IMR-90 (cell line): ENCODE results near the gene GALNT7. TPM values are rescaled to one million over a fixed set of nuclear protein-coding genes. Genes with fewer than 3 reads are reported as not detected.

ENCODE experiments used
- ATAC-seq: fragments of 200-7000 bp; cut with Tn5 transposase; 2 replicates; pipeline ENCODE4 v1.9.1; 2020; ENCODE audit warnings: low read depth, mild to moderate bottlenecking, moderate library complexity
- BruUV-seq: library from RNA; stranded (reverse); fragments of 400-500 nt; replicated peaks from 2 replicates; lab custom pipeline; 2021; lab: Mats Ljungman, UMichigan
- CTCF ChIA-PET: fragments of 300-600 bp; formaldehyde crosslinking; extraction: SDS; loops from one replicate; lab custom pipeline; 2021; ENCODE audit warnings: antibody characterized with exemption; lab: Yijun Ruan, JAX
- POLR2A ChIA-PET: fragments of 300-600 bp; sonication (Branson Sonifier 250); formaldehyde crosslinking; loops from one replicate; lab custom pipeline; 2022; ENCODE audit warnings: antibody characterized with exemption; ENCODE audit not compliant: unreplicated experiment; lab: Charles Lee
- DNase-seq: peaks from one replicate; pipeline ENCODE4 v3.0.0; 2013
- H2AFZ ChIP-seq: replicated peaks from 2 replicates; pipeline ENCODE3; 2013; ENCODE audit warnings: low read length, mild to moderate bottlenecking; ENCODE audit not compliant: poor library complexity
- H2AK5ac ChIP-seq: 2 replicates; pipeline ENCODE4 v1.6.1; 2013; ENCODE audit warnings: low read depth, low read length, inconsistent platforms
- H2AK9ac ChIP-seq: replicated peaks from 2 replicates; pipeline ENCODE3; 2013; ENCODE audit warnings: mild to moderate bottlenecking, low read depth, low read length, moderate library complexity; ENCODE audit not compliant: poor library complexity
- H2BK120ac ChIP-seq: 2 replicates; pipeline ENCODE4 v1.6.1; 2013; ENCODE audit warnings: low read depth, low read length, inconsistent platforms
- H2BK15ac ChIP-seq: 3 replicates; pipeline ENCODE4 v1.6.1; 2013; ENCODE audit warnings: low read depth, low read length, inconsistent platforms
- H2BK20ac ChIP-seq: 2 replicates; pipeline ENCODE4 v1.6.1; 2013; ENCODE audit warnings: low read depth, mild to moderate bottlenecking, inconsistent platforms, low read length, moderate library complexity
- H2BK5ac ChIP-seq: 2 replicates; pipeline ENCODE4 v1.6.1; 2013; ENCODE audit warnings: mild to moderate bottlenecking, low read depth, low read length, inconsistent platforms; ENCODE audit not compliant: poor library complexity, severe bottlenecking
- H3K14ac ChIP-seq: replicated peaks from 2 replicates; pipeline ENCODE4 v1.6.1; 2013; ENCODE audit warnings: low read depth, low read length, inconsistent platforms
- H3K18ac ChIP-seq: 2 replicates; pipeline ENCODE4 v1.6.1; 2013; ENCODE audit warnings: low read depth, low read length, control low read depth
- H3K23ac ChIP-seq: 2 replicates; pipeline ENCODE4 v1.6.1; 2013; ENCODE audit warnings: low read depth, low read length, inconsistent platforms
- H3K27ac ChIP-seq: 2 replicates; pipeline ENCODE4 v1.5.1; 2013; ENCODE audit warnings: mild to moderate bottlenecking, control low read depth, low read length; ENCODE audit not compliant: insufficient read depth
- H3K27me3 ChIP-seq: 2 replicates; pipeline ENCODE4 v1.6.1; 2013; ENCODE audit warnings: low read length; ENCODE audit not compliant: control insufficient read depth, insufficient read depth
- H3K36me3 ChIP-seq: 2 replicates; pipeline ENCODE4 v1.6.1; 2013; ENCODE audit warnings: low read length, mixed read lengths; ENCODE audit not compliant: control insufficient read depth, insufficient read depth
- H3K4ac ChIP-seq: 2 replicates; pipeline ENCODE4 v1.6.1; 2013; ENCODE audit warnings: low read depth, low read length, inconsistent platforms
- H3K4me1 ChIP-seq: 2 replicates; pipeline ENCODE4 v1.6.1; 2013; ENCODE audit warnings: low read length, mixed read lengths; ENCODE audit not compliant: control insufficient read depth, insufficient read depth
- H3K4me2 ChIP-seq: 2 replicates; pipeline ENCODE4 v1.6.1; 2013; ENCODE audit warnings: low read depth, mild to moderate bottlenecking, control low read depth, low read length, moderate library complexity
- H3K4me3 ChIP-seq: 2 replicates; pipeline ENCODE4 v1.5.1; 2013; ENCODE audit warnings: low read depth, mild to moderate bottlenecking, control low read depth, low read length, moderate library complexity; ENCODE audit not compliant: insufficient read depth
- H3K56ac ChIP-seq: 2 replicates; pipeline ENCODE4 v1.6.1; 2013; ENCODE audit warnings: low read length, inconsistent platforms; ENCODE audit not compliant: insufficient read depth; ENCODE audit errors: extremely low read depth
- H3K79me1 ChIP-seq, 2 experiments: 2 replicates each; pipeline ENCODE4 v1.6.1; 2013; ENCODE audit warnings: low read length in 2 of 2, inconsistent platforms in 1 of 2, low read depth in 1 of 2
- H3K9ac ChIP-seq: 2 replicates; pipeline ENCODE4 v1.6.1; 2013; ENCODE audit warnings: low read depth, low read length, control low read depth
- H3K9me1 ChIP-seq: 2 replicates; pipeline ENCODE4 v1.6.1; 2013; ENCODE audit warnings: low read length, inconsistent platforms; ENCODE audit not compliant: insufficient read depth
- H3K9me3 ChIP-seq: 2 replicates; pipeline ENCODE4 v1.6.1; 2013; ENCODE audit warnings: low read length; ENCODE audit not compliant: control insufficient read depth, insufficient read depth
- H4K20me1 ChIP-seq: 2 replicates; pipeline ENCODE4 v1.6.1; 2013; ENCODE audit warnings: low read length, inconsistent platforms; ENCODE audit not compliant: insufficient read depth
- H4K5ac ChIP-seq: 2 replicates; pipeline ENCODE4 v1.6.1; 2013; ENCODE audit warnings: mild to moderate bottlenecking, low read depth, low read length, control low read depth
- H4K8ac ChIP-seq, 2 experiments: 2 replicates each; pipeline ENCODE4 v1.6.1; 2013; ENCODE audit warnings: low read depth in 2 of 2, low read length in 2 of 2, control low read depth in 1 of 2, inconsistent platforms in 1 of 2
- H4K91ac ChIP-seq: 2 replicates; pipeline ENCODE4 v1.6.1; 2013; ENCODE audit warnings: low read depth, low read length, inconsistent platforms; ENCODE audit not compliant: insufficient read depth
- BHLHE40 ChIP-seq: fragments of 150-350 bp; IDR thresholded peaks from 2 replicates; pipeline ENCODE4 v1.6.1; 2016; ENCODE audit warnings: mild to moderate bottlenecking, low read depth, low read length
- ELK1 ChIP-seq: fragments of 150-350 bp; IDR thresholded peaks from 2 replicates; pipeline ENCODE4 v1.6.1; 2016; ENCODE audit warnings: low read depth, mild to moderate bottlenecking, low read length, moderate library complexity, borderline replicate concordance
- MAFK ChIP-seq: IDR thresholded peaks from 2 replicates; pipeline ENCODE4 v1.6.1; 2012; ENCODE audit warnings: low read depth, low read length, improper control_type of control experiment
- MAZ ChIP-seq: IDR thresholded peaks from 2 replicates; pipeline ENCODE4 v1.6.1; 2012; ENCODE audit warnings: low read depth, mild to moderate bottlenecking, low read length, improper control_type of control experiment, moderate library complexity, borderline replicate concordance
- MXI1 ChIP-seq: IDR thresholded peaks from 2 replicates; pipeline ENCODE4 v1.6.1; 2012; ENCODE audit warnings: low read depth, mild to moderate bottlenecking, low read length, moderate library complexity, borderline replicate concordance
- NFE2L2 ChIP-seq: fragments of 150-350 bp; IDR thresholded peaks from 2 replicates; pipeline ENCODE4 v1.6.1; 2016; ENCODE audit warnings: low read depth, mild to moderate bottlenecking, low read length
- POLR2A ChIP-seq: IDR thresholded peaks from 2 replicates; pipeline ENCODE4 v1.6.1; 2012; ENCODE audit warnings: mild to moderate bottlenecking, low read depth, low read length
- RAD21 ChIP-seq: IDR thresholded peaks from 2 replicates; pipeline ENCODE4 v1.6.1; 2012; ENCODE audit warnings: low read length, improper control_type of control experiment
- RCOR1 ChIP-seq: IDR thresholded peaks from 2 replicates; pipeline ENCODE4 v1.6.1; 2012; ENCODE audit warnings: mild to moderate bottlenecking, low read length, improper control_type of control experiment; ENCODE audit not compliant: insufficient replicate concordance
- RFX5 ChIP-seq: IDR thresholded peaks from 2 replicates; pipeline ENCODE4 v1.8.0; 2012; ENCODE audit warnings: low read depth, mild to moderate bottlenecking, low read length, moderate library complexity
- SMC3 ChIP-seq: fragments of 150-350 bp; IDR thresholded peaks from 2 replicates; pipeline ENCODE4 v1.6.1; 2016; ENCODE audit warnings: low read depth, mild to moderate bottlenecking, antibody characterized with exemption, low read length, moderate library complexity
- WGBS, 2 experiments: methylation state at CpG; one replicate each; pipeline versions ENCODE4 v1.1.5 to v1.1.7; 2013; ENCODE audit warnings: missing lambda C conversion rate in 2 of 2; ENCODE audit not compliant: insufficient read length in 1 of 2; ENCODE audit errors: extremely low coverage in 2 of 2; 5-methylcytosine and 5-hydroxymethylcytosine counted together
- dilution Hi-C: fragments of 300-500 bp; cut with HindIII; formaldehyde crosslinking; loops from one replicate; pipeline ENCODE4 v1.14.3; 2018; ENCODE audit warnings: low sequenced_read_pairs; ENCODE audit not compliant: unreplicated experiment
- in situ Hi-C: fragments of 300-500 bp; cut with MboI; formaldehyde crosslinking; loops from 3 replicates; pipeline ENCODE4 v1.14.3; 2019; ENCODE audit warnings: low sequenced_read_pairs, inconsistent platforms, mixed read lengths
- intact Hi-C: fragments of 100-400 bp; cut with micrococcal nuclease; formaldehyde crosslinking; loops from 2 replicates; pipeline ENCODE4 v1.10.0; 2022
- polyA plus RNA-seq, 3 experiments: library from polyadenylated mRNA; depleted of rRNA; stranded (reverse); fragments of >200 nt; gene quantifications; 2 replicates each; pipeline ENCODE4 v1.2.3, GENCODE V29; 2012; ENCODE audit warnings: low replicate concordance in 1 of 3
- total RNA-seq: library from RNA; depleted of rRNA; stranded (reverse); fragments of >200 nt; gene quantifications from 2 replicates; pipeline ENCODE4 v1.2.3, GENCODE V29; 2012
- TF ChIP-seq, protein P1 (sequence below): fragments of 150-350 bp; IDR thresholded peaks from 2 replicates; pipeline ENCODE4 v1.6.1; 2017; ENCODE audit warnings: mild to moderate bottlenecking, antibody characterized with exemption, low read length, low read depth
- TF ChIP-seq, protein P2 (sequence below): conservative IDR thresholded peaks from 2 replicates; pipeline ENCODE4 v1.5.1; 2012; ENCODE audit warnings: mild to moderate bottlenecking, low read depth, low read length, improper control_type of control experiment

Gene GALNT7
- total and polyA plus RNA-seq, 2 of the 4 experiments (the other 2 are of a cell fraction): 19.1 to 31.2 TPM

DNA sequence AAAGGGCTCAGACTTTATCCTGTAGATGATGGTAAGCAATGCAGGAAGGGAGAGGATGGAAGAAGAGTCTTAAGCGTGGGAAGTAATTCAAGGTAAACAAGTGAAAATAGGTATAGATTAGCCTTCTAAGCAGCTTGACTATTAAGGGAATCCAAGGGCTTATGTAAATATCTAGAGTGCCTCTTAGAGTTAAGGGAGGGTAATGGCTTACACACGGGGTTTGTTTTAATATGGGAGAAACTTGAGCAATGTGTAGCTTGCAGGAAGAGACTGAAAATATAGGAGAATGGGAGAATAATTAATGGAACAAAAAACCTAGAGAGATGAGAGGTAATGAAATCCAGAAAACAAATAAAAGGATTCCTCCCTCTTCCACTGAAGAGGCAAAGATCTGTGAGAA, 189.3 kb downstream of the GALNT7 start:
- Histone ChIP-seq H2AFZ (no peak overlapping the region), H3K4me1 (no peaks in the 10 kb centered on the region), H3K79me1 (no peaks in the 10 kb centered on the region), H2BK5ac (no peak overlapping the region), H3K9me3 (no peaks in the 10 kb centered on the region; the same call in 1 of the 2 replicates), H2AK9ac (no peak overlapping the region), H2BK120ac (no peak overlapping the region), H2BK20ac (no peak overlapping the region), H3K23ac (no peak overlapping the region), H4K5ac (no peak overlapping the region), H3K4me2 (no peak overlapping the region), H3K4me3 (no peak overlapping the region), H3K9me1 (no peaks in the 10 kb centered on the region), H2AK5ac (no peak overlapping the region), H3K27me3 (no peaks in the 10 kb centered on the region), H3K14ac (no peak overlapping the region), H4K8ac (no peak overlapping the region), H4K91ac (no peak overlapping the region), H2BK15ac (no peak overlapping the region), H3K4ac (no peak overlapping the region), H3K18ac (no peak overlapping the region), H3K27ac (no peak overlapping the region), H4K20me1 (no peaks in the 10 kb centered on the region), H3K56ac (no peak overlapping the region), H3K9ac (no peak overlapping the region), H3K36me3 (no peaks in the 10 kb centered on the region)
- no TSS peak for BruUV-seq
- dilution Hi-C loops: no loop called here
- POLR2A ChIA-PET: no interaction called here
- ATAC-seq (no peak), DNase-seq (no peak)
- CTCF ChIA-PET: interaction anchor here (1.0 kb wide), 1 partner anchor 10 kb away, joined by 3 read pairs; no protein-coding TSS in a partner anchor
- intact Hi-C loops: no loop called here
- in situ Hi-C loops: no loop called here
- no peak for TF ChIP-seq POLR2A
- no peak for TF ChIP-seq NFE2L2
- no peak for TF ChIP-seq MXI1
- TF ChIP-seq ELK1: no peak
- no peak for TF ChIP-seq MAZ
- no peak for TF ChIP-seq RAD21
- TF ChIP-seq MAFK: no peak
- no peak for TF ChIP-seq RCOR1
- TF ChIP-seq BHLHE40: no peak
- no peak for TF ChIP-seq RFX5
- TF ChIP-seq SMC3: no peak
- TF ChIP-seq, protein P1, sequence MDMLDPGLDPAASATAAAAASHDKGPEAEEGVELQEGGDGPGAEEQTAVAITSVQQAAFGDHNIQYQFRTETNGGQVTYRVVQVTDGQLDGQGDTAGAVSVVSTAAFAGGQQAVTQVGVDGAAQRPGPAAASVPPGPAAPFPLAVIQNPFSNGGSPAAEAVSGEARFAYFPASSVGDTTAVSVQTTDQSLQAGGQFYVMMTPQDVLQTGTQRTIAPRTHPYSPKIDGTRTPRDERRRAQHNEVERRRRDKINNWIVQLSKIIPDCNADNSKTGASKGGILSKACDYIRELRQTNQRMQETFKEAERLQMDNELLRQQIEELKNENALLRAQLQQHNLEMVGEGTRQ: no peak
- TF ChIP-seq, protein P2, sequence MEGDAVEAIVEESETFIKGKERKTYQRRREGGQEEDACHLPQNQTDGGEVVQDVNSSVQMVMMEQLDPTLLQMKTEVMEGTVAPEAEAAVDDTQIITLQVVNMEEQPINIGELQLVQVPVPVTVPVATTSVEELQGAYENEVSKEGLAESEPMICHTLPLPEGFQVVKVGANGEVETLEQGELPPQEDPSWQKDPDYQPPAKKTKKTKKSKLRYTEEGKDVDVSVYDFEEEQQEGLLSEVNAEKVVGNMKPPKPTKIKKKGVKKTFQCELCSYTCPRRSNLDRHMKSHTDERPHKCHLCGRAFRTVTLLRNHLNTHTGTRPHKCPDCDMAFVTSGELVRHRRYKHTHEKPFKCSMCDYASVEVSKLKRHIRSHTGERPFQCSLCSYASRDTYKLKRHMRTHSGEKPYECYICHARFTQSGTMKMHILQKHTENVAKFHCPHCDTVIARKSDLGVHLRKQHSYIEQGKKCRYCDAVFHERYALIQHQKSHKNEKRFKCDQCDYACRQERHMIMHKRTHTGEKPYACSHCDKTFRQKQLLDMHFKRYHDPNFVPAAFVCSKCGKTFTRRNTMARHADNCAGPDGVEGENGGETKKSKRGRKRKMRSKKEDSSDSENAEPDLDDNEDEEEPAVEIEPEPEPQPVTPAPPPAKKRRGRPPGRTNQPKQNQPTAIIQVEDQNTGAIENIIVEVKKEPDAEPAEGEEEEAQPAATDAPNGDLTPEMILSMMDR: no peak
- WGBS, 2 experiments: 100% methylated on average over 1 of the region's 2 CpGs; no CpG with 5 or more reads in 1 of the 2 experiments
